ENCODE results near the gene DDOST.

Gene DDOST

DNA sequence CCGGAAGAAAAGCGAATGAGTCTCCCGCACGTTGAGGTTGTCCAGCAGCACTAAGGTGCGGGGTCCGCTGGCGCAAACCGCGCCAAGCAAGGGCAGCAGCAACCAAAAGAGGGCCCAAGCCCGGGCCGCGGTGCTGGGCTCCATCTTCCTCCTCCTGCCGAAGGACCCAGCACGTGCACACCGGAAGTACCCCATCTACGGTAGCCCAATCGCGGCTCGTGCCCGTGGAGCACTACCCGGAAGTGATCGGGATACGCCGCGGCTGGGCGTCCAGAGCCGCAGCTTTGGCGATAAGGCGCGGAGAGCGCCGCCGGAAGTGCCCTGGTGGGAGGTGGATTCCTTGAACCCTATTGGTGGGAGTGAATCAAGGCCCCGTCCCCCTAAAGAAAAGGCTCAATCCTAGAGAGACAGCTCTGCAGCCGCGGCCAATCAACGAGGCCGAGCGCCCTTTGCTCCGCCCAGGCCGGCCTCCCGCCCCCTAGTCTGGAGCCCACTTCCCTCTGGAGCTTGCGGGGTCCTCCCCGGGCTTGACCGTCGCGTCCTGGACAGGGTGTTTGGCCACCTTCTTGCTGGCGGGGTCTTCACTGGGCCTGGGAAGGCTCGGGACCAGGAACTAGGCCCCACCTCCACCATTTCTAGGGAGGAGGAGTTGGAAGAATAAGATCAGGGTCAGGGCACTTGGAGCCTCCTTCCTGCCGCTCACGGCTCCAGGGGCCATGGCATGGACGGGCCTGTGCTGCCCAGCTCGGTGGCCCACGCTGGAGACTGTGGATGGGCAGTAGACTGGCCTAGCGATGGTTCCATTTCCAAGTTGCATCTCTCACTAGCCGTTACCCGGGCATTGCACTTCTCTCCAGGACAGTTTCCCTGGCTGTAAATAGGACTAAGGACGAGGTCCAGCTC is at the start of gene DDOST:
Gene DDOST (minus strand): TSS at position 163 of the 903 bp plus-strand sequence. CDS start 19 bp downstream, at position 144.
- peak; percentile 92 for DNase-seq (ENCODE audit: low read depth, low spot score)

DNA sequence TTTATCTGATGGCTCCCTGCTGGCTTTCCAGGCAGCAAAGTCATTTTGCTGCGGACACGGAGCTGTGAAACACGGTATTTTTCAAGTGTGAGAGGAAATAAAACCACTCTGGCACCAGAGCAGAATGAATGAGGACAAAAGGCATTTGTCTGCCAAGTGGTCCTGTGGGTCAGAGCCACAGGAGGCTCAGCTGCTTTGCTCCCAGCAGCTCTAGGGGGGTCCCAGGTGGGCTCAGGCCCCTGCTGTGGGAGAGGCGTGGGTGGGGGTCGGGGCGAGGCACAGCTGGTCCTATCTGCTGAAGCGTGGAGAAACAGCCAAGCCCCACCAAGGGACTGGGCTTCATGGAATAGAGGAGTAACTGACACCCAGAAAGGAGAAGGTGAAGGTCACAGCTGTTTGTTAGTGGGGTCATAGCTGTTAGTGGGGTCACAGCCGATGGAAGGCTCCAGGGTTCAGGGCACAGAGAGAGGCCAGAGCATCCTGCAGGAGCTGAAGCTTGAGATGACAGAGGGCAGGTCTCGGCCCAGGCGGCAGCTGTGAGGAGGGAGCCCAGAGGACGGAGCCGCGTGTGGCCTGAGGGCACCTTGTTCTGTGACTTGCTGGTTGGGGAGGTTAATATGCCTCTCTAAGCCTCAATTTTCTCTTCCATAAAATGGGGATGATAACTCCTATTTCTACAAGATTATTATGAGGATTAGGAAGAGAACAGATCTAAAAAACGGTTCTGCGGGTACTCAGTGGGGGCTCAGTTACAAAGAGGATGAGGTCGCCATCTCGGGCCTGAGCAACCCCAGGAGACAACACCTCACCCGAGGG is 49.5 kb upstream of the DDOST start:
- no peak for DNase-seq (ENCODE audit: low read depth, low spot score)

DNA sequence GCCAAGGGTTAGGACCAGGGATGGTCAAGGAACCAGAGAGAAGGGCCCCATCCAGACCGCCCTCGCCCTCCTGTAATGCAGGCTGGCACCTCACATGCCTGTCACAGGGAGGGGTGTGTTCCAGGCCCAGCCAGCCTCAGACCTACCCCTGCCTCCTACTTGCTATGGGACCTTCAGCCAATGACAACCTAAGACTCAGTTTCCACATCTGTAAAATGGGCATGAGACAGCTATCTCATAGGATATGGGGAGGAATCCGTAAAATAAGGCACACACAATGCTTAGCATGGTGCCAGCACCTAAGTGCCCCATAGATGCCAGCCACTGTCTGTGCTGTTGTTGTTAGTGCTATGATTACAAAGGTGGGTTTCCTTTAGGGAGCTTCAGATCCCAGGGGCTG is 48.7 kb upstream of the DDOST start:
- DNase-seq (ENCODE audit: low read depth, low spot score), result no peak

DNA sequence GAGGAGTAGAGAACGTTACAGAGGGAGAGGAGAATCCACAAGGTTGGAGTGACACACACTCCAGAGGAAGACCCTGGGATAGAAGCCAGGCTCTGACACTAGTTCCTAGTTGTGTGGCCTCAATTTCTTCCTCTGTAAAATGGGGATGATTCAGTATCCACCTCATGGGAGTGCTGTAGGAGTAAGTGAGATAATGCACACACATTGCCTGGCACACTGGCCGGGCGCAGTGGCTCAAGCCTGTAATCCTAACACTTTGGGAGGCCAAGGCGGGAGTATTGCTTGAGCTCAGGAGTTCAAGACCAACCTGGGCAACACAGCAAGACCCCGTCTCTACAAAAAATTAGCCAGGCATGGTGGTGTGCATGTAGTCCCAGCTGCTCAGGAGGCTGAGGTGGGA is 47.7 kb upstream of the DDOST start:
- DNase-seq (ENCODE audit: low read depth, low spot score), result no peak

DNA sequence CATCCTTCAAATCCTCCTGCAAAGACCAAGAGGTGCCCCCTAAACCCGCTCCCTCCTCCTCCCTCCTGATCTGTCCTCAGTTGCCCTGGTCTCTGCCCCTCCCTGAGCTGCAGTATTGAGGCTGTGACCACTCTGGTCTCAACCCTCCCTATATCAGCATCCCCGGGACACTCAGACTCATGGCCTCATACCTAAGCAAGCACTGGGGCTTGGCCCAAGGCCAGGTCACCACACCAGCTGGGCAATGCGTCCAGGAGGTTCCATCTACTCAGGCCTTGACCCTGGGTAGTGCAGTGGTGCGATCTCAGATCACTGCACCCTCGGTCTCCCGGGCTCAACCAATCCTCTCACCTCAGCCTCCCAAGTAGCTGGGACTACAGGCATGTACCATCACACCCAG is 46.9 kb upstream of the DDOST start:
- DNase-seq (ENCODE audit: low read depth, low spot score), result no peak

DNA sequence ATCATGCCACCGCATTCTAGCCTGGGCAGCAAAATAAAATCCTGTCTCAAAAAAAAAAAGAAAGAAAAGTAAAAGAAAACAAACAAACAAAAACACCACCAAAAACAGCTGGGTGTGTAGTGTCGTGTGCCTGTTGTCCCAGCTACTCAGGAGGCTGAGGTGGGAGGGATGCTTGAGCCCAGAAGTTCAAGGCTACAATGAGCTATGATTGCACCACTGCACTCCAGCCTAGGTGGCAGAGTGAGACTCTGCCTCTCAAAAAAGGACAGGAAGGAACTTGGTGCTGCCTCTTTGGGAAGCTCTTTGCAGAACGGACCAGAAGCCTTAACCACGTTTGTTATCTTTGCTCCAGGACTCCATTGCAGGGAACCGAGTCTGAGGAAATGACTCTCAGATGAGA is 45.7 kb upstream of the DDOST start:
- DNase-seq (ENCODE audit: low read depth, low spot score), result no peak

DNA sequence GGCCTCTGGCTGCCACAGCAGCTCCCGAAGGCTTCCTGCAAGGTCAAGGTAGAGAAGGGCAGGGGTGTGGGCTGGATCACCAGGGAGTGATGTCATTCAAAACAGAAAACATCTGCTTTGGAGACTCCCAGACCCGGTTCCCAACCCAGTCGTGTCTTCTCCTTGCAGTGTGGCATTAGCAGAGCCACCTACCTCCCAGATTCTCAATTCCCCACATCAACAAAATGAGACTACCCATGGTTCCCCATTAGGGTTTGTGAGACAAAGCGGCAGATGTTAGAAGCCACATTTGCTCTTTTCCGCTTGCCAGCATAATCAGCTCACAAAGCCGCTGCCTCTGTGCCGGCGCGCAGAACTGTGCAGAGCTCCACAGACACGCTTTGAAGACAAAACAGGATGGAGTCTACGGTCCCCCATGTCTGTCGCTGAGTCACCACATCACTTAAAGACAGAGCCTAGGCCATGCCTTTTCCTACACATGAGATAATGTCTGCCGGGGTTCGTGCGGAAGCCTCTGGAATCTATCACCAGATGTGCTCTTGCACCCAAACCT is 44.1 kb upstream of the DDOST start:
- DNase-seq (ENCODE audit: low read depth, low spot score), result no peak

DNA sequence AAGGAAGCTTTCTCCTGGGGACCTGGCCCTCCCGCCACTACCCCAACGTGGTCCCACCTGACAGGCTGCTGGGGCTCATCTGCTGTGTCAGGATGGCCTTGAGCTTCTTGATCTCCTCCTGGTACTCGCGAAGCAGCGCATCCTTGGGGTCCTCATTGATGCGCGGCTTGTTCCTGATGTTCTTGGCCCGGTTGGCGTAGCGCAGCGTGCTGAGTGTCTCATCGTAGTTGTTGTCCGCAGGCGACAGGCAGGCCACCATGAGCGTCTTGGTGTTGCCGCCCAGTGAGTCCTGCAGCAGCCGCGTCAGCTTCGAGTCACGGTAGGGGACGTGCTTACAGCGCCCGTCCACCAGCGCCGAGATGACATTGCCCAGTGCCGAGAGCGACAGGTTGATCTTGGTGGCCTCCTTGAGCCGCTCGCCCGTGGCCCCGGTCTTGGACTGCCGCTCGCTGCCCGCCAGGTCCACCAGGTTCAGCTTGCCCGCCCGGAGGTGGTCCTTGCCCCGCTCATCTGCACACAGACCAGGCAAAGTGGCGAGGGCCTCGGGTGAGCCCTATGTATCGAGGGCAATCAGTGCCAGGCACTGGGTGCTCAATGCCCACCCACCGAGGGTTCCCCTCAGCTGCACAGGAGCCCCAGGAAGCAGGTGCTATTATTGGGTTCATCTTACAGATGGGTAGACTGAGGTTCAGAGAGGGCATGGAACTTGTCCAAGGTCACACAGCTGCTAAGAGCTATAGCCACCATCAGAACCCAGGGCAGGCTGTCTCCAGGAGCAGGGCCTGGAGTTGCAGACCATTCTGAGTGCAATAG is 43.4 kb upstream of the DDOST start:
- DNase-seq (ENCODE audit: low read depth, low spot score), result no peak

DNA sequence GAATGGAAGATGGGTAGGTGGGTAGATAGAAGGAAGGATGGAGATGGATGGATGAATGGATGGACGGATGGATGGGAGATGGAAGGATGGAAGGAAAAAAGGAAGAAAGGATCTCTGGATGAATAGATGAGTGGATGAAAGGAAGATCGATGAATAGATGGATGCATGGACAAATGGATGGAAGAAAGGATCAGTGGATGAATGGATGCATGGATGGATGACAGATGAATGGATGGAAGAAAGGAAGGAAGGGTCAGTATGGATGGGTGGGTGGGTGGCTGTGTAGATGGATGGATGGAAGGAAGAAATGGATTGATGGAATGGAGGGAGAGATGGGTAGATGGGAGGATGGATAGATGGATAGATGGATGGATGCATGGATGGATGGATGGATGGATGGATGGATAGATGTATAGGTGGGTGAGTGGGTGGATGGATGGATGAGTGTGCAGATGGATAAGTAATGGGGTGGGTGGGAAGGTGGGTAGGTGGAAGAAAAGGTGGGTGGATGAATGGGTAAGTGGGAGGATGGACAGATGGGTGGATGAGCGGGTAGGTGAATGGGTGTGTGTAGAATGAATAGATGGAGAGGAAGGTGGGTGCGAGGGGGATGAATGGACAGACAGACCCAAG is 42.1 kb upstream of the DDOST start:
- DNase-seq (ENCODE audit: low read depth, low spot score), result no peak

DNA sequence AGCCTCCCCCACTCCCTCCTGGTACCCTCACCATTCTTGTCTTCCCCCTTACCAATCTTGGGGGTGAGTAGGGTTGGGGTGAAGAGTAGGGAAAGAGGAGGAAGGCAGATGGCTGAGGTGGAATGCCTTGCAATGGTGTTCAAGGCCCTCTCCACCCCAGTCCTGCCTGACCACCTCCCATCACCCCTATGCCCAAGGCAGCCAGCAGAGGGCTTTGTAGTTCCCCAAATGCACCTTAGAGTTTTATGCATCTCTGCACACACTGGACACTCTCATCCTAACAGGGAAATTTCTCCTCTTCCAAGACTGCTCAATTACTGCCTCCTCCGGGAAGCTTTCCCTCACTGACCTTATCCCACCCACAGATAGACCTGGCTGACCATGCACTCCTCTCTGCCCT is 41.2 kb upstream of the DDOST start:
- no peak for DNase-seq (ENCODE audit: low read depth, low spot score)

DNA sequence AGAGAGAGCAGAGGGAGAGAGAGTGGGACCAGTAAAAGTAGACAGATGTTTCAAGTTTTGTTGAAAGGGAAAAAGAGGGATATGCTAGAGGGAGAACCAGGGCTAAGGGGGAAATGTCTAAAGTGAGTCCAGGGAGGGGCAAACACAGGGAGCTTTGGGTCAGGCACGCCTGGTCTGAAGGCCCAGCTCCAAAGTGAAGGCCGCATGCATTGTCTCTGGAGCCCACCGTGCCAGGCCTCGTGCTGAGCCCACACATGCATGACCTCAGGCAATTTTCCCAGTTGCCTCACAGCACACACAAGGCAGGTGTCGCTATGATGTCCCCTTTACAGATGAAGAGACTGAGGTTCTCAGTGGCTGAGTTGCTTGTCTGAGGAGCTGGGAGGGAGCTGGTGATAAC is 40.7 kb upstream of the DDOST start:
- DNase-seq (ENCODE audit: low read depth, low spot score), result no peak

DNA sequence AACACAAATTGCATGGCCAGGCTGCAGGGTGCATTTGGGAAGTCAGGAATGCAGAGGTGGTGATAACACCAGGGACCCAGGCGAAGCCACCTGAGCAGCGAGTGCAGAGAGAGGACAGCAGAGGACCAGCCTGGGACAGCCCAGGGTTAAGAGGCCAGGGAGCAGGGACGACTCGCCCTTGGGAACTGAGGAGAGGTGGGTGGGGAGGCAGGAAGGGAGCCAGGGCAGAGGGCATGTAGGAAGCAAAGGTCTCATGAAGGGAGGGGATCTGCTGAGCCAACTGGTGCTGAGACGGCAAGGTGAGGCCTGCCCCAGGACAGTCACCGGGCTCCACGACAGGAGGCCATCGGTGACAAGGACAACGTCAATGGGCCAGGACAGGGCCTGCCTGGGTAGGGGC is 40.3 kb upstream of the DDOST start:
- DNase-seq (ENCODE audit: low read depth, low spot score), result no peak

DNA sequence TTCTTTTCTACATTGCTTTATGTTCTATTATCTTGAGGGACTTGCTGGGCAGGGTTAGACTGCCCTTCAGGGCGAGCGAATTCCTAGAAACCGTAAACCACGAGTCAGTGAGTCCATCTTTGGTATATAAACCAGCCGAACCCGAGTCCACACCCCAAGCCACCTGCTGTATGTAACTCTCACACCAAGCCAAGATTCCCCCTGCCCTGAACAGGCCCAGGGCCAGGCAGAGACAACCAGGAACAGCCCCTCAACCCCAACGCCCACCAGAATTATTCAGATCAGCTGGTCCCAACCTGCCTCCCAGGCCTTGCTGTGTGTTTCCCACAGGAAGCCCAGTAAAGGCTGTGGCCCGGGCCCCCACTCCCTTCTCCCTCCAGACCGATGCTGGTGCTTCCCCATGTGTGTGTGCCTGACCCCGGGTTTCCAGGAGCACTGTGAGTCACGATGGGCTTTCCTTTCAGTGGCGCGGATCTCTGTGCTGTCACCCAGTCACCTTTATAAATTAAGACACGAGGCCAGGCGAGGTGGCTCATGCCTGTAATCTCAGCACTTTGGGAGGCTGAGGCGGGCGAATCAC is 39.6 kb upstream of the DDOST start:
- no peak for DNase-seq (ENCODE audit: low read depth, low spot score)

DNA sequence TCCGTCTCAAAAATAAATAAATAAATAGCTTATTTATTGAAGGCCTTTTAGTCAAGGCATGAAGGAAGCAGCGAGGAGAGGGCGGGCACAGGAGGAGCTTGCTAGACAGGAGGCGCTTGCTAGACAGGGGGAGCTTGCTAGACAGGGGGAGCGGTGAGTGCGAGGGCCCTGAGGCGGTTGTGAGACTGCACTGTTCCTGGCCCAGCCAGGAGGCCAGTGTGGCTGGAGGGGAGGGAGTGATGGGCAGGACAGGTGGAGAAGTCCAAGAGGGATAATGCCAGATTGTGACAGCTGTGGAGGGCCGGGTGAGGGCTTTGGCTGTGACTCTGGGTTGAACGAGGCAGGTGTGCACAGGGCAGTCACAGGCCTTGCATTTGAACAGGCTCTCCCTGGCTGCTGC is 38.4 kb upstream of the DDOST start:
- DNase-seq (ENCODE audit: low read depth, low spot score), result no peak

DNA sequence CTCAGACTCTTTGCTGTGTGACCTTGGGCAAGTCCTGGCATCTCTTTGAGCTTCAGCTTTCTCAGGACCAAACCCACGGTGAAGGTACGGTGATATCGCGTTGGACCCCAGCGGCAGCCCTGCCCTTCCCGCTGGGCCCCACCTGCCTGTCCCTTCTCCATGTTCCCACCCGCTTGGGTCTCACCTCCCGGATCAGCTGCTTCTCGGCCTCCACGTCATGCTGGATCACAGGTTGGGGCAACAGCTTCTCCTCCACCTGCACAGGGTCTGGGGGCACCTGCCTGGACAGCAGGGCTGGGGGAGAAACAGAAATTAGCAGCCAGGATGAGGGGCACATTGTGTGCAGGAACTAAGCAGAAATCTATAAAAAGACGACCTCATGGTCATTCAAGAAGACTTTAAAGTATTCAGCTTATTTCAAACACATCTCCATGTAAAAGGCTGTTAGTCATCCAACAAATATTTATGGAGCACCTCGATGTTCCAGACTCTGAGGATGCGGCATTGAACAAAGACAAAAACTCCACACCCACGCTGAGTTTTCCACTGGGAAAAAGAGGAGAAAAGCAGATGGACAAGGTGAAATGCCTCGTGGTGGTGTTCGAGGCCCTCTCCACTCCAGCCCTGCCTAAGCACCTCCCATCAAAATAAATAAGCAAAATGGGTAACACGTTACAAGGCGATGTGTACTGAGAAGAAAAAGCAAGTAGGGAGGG is 37.2 kb upstream of the DDOST start:
- no peak for DNase-seq (ENCODE audit: low read depth, low spot score)

DNA sequence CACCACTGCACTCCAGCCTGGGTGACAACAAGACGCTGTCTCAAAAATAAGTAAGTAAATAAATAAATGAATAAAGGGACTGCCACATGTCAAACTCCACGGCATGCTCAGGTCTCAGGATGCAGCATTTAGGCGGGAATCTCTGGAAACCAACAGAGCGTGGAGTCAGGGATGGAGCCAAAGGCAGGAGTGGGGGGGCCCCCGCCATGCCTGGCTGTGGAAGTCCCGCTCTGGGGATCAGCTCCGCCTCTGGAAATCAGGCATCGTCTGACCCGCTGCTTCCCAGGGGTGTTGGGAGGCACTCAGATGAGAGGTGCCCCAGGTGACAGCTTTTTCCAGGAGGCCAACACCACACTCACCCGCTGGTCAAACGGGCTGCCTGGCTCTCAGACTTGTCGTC is 36.4 kb upstream of the DDOST start:
- no peak for DNase-seq (ENCODE audit: low read depth, low spot score)

DNA sequence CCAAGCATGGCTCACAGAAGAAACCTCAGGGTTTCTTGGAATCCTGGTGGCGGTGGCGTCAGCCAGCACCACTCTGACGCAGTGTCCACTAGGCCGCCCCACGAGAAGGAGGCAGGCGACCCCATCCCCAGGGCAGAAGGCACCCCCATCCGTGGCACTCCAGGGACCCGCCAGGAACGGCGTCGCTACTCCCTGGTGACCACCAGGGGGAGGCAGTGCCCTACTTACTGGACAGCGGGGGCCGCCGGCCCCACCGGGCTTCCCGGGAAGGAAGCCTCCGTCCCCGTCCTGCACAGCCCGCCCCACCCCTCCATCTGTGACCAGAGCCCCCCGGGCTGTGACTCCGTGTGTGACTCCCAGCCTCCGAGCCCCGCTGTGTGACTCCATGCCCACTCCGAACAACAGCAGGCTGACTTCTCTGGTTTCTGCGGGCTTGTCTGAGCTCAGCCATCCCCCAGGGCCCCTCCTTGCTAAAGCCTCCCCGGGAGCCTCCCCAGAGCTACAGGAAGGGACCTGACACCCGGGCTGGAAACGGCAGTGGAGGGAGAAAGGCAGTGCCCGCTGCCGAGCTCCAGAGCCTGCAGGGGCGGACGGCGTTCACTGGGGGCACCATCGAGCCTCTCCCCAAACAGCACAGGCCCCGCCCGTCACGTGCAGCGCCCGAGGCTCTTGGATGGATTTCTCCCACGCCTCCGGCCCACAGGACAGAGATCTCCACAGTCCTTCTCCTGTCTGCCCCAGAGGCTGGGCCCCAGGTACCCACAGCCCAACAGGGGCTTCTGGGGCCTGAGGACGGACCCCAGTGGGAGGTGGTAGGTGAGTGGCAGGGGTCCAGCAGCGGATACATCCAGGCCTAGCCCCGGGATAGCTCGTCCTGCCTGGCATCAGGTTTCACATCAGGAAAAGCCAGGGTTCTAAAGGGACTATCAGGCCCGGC is 35.5 kb upstream of the DDOST start:
- DNase-seq (ENCODE audit: low read depth, low spot score), result peak; percentile 62

DNA sequence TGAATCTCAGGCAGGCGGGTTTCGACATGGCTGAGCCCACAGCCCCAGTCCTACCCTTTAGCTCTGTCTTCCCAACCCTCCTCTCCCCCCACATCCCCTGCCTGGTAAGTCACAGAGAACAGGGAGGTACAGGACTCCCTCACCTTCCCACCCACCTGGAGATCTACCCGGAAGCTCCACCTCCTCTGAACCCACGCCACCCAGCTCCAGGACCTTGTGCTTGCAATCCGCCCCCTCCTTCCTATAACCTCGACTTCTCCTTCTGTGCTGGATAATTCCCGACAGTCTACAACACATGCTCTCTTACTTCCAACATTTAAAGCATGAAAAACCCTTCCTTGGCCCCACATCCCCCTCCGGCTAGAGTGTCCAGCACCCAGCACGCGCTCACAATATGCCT is 34.3 kb upstream of the DDOST start:
- no peak for DNase-seq (ENCODE audit: low read depth, low spot score)

DNA sequence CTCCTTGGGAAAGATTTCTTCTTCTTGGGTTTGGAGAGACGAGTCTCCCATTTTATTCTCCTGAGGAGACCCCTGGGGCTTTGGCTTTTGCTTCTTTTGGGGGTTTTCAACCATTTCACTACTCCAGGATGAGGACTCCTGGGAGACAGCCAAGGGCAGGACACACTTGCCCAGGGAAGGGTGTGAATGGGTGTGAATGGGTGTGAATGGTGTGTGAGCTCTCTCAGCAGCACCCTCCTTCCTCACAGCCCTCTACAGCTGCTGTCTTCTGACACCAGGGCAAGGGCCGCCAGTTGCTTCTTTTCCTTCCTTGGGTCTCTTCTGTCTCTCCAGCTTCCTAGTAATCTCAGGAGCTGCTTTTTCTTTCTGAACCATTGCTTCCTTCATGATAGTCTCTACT is 32.5 kb upstream of the DDOST start:
- DNase-seq (ENCODE audit: low read depth, low spot score), result no peak

Data from smooth muscle cell of the brain vasculature (primary cell).